Neural cell (in vitro differentiated cells): ENCODE measurements around the gene RSU1. TPM values are rescaled to one million over a fixed set of nuclear protein-coding genes. Genes with fewer than 3 reads are reported as not detected.

ENCODE experiments used
- H2AFZ ChIP-seq: fragments of 200-600, 300-800 bp; sonication (generic), shearing (Covaris generic); 2 replicates; pipeline ENCODE4 v1.6.0; 2014; ENCODE audit warnings: low read depth, mild to moderate bottlenecking, antibody characterized with exemption, low read length, moderate library complexity
- H3F3A ChIP-seq: fragments of 200-600 bp; shearing (Covaris generic); 2 replicates; pipeline ENCODE4 v1.6.1; 2016; ENCODE audit warnings: mild to moderate bottlenecking, moderate library complexity, mixed read lengths, antibody characterized with exemption, low read length; ENCODE audit not compliant: insufficient read depth, poor library complexity, severe bottlenecking
- H3K27ac ChIP-seq: fragments of 200-600, 300-800 bp; sonication (generic), shearing (Covaris generic); 2 replicates; pipeline ENCODE4 v1.5.1; 2014; ENCODE audit warnings: mild to moderate bottlenecking, low read length, moderate library complexity
- H3K27me3 ChIP-seq: fragments of 300-800, 200-600 bp; sonication (generic), shearing (Covaris generic); 2 replicates; pipeline ENCODE4 v1.6.0; 2014; ENCODE audit warnings: mild to moderate bottlenecking, low read depth, low read length, moderate library complexity; ENCODE audit not compliant: insufficient read depth
- H3K36me3 ChIP-seq: fragments of 300-800, 200-600 bp; sonication (generic), shearing (Covaris generic); 2 replicates; pipeline ENCODE4 v1.5.1; 2014; ENCODE audit warnings: mild to moderate bottlenecking, antibody characterized with exemption, low read length, moderate library complexity; ENCODE audit not compliant: insufficient read depth
- H3K4me2 ChIP-seq: fragments of 300-800, 200-600 bp; sonication (generic), shearing (Covaris generic); 2 replicates; pipeline ENCODE4 v1.6.0; 2014; ENCODE audit warnings: mild to moderate bottlenecking, low read length
- H3K4me3 ChIP-seq: fragments of 300-800, 200-600 bp; sonication (generic), shearing (Covaris generic); 2 replicates; pipeline ENCODE4 v1.5.1; 2014; ENCODE audit warnings: mild to moderate bottlenecking, low read length, moderate library complexity
- H3K79me2 ChIP-seq: fragments of 200-600 bp; shearing (Covaris generic); replicated peaks from 2 replicates; pipeline ENCODE4 v1.6.0; 2014; ENCODE audit warnings: mild to moderate bottlenecking, low read length, moderate library complexity; ENCODE audit not compliant: insufficient read depth
- H3K9ac ChIP-seq: fragments of 300-800, 200-600 bp; sonication (generic), shearing (Covaris generic); 2 replicates; pipeline ENCODE4 v1.6.1; 2016; ENCODE audit warnings: mild to moderate bottlenecking, low read length, mixed read lengths
- H3K9me2 ChIP-seq: fragments of 200-600 bp; shearing (Covaris generic); 2 replicates; pipeline ENCODE4 v1.6.1; 2016; ENCODE audit warnings: mild to moderate bottlenecking, low read length, mixed read lengths; ENCODE audit not compliant: insufficient read depth
- H3K9me3 ChIP-seq: fragments of 200-600, 300-800 bp; sonication (generic), shearing (Covaris generic); 2 replicates; pipeline ENCODE4 v1.6.1; 2016; ENCODE audit warnings: mild to moderate bottlenecking, mixed run types, low read length, moderate library complexity, mixed read lengths
- H4K20me1 ChIP-seq: fragments of 200-600 bp; shearing (Covaris generic); 2 replicates; pipeline ENCODE4 v1.6.1; 2016; ENCODE audit warnings: mild to moderate bottlenecking, mixed run types; ENCODE audit not compliant: insufficient read depth
- CTCF ChIP-seq: fragments of 450-650 bp; IDR thresholded peaks from 2 replicates; pipeline ENCODE4 v1.5.1; 2014; ENCODE audit warnings: antibody characterized with exemption, mild to moderate bottlenecking, moderate library complexity; ENCODE audit not compliant: poor library complexity, severe bottlenecking
- EP300 ChIP-seq: fragments of 450-650 bp; conservative IDR thresholded peaks from 2 replicates; pipeline ENCODE4 v1.6.1; 2014; ENCODE audit warnings: antibody characterized with exemption, mild to moderate bottlenecking, moderate library complexity; ENCODE audit not compliant: poor library complexity, severe bottlenecking
- EZH2 ChIP-seq: fragments of 200-600, 300-800 bp; shearing (Covaris generic), sonication (generic); IDR thresholded peaks from 2 replicates; pipeline ENCODE4 v1.6.1; 2014; ENCODE audit warnings: antibody characterized with exemption, low read length, borderline replicate concordance, mild to moderate bottlenecking; ENCODE audit not compliant: insufficient read depth, poor library complexity, severe bottlenecking
- MXI1 ChIP-seq: fragments of 450-650 bp; conservative IDR thresholded peaks from 2 replicates; pipeline ENCODE4 v1.6.1; 2014; ENCODE audit warnings: antibody characterized with exemption, mild to moderate bottlenecking; ENCODE audit not compliant: poor library complexity, severe bottlenecking
- POLR2AphosphoS5 ChIP-seq: IDR thresholded peaks from 2 replicates; pipeline ENCODE4 v1.6.1; 2012
- RAD21 ChIP-seq: fragments of 450-650 bp; conservative IDR thresholded peaks from 2 replicates; pipeline ENCODE4 v1.6.1; 2014; ENCODE audit warnings: antibody characterized with exemption, mild to moderate bottlenecking, moderate library complexity
- SMC3 ChIP-seq: fragments of 450-650 bp; conservative IDR thresholded peaks from 2 replicates; pipeline ENCODE4 v1.6.1; 2014; ENCODE audit warnings: antibody characterized with exemption, mild to moderate bottlenecking, moderate library complexity; ENCODE audit not compliant: poor library complexity
- TAF1 ChIP-seq: IDR thresholded peaks from 2 replicates; pipeline ENCODE4 v1.6.1; 2012; ENCODE audit warnings: low read depth
- polyA plus RNA-seq: library from polyadenylated mRNA; depleted of rRNA; stranded (reverse); fragments of >200 nt; gene quantifications from 2 replicates; pipeline ENCODE4 v1.2.3, GENCODE V29; 2014
- TF ChIP-seq, protein P1 (sequence below): IDR thresholded peaks from 2 replicates; pipeline ENCODE4 v1.6.1; 2012; ENCODE audit warnings: borderline replicate concordance

RSU1 gene
- polyA plus RNA-seq, 1 donor from 2014 or later, result 18.7 TPM

GRCh38 chr10:16751244-16751643 is 66.0 kb downstream of the RSU1 start:
- Histone ChIP-seq H3K9ac (no peak overlapping the region), H3K4me3 (no peak overlapping the region), H3K27ac (no peak overlapping the region), H4K20me1 (no peaks in the 10 kb centered on the region), H3K9me3 (no peaks in the 10 kb centered on the region), H3F3A (no peaks in the 10 kb centered on the region), H3K36me3 (no peaks in the 10 kb centered on the region), H3K27me3 (no peaks in the 10 kb centered on the region), H3K79me2 (no peaks in the 10 kb centered on the region), H3K9me2 (no peaks in the 10 kb centered on the region), H2AFZ (no peak overlapping the region), H3K4me2 (no peak overlapping the region)
- no peak for TF ChIP-seq EZH2
- no peak for TF ChIP-seq TAF1
- no peak for TF ChIP-seq SMC3
- no peak for TF ChIP-seq MXI1
- no peak for TF ChIP-seq POLR2AphosphoS5
- TF ChIP-seq RAD21, result no peak
- no peak for TF ChIP-seq CTCF
- TF ChIP-seq EP300, result no peak
- TF ChIP-seq, protein P1, sequence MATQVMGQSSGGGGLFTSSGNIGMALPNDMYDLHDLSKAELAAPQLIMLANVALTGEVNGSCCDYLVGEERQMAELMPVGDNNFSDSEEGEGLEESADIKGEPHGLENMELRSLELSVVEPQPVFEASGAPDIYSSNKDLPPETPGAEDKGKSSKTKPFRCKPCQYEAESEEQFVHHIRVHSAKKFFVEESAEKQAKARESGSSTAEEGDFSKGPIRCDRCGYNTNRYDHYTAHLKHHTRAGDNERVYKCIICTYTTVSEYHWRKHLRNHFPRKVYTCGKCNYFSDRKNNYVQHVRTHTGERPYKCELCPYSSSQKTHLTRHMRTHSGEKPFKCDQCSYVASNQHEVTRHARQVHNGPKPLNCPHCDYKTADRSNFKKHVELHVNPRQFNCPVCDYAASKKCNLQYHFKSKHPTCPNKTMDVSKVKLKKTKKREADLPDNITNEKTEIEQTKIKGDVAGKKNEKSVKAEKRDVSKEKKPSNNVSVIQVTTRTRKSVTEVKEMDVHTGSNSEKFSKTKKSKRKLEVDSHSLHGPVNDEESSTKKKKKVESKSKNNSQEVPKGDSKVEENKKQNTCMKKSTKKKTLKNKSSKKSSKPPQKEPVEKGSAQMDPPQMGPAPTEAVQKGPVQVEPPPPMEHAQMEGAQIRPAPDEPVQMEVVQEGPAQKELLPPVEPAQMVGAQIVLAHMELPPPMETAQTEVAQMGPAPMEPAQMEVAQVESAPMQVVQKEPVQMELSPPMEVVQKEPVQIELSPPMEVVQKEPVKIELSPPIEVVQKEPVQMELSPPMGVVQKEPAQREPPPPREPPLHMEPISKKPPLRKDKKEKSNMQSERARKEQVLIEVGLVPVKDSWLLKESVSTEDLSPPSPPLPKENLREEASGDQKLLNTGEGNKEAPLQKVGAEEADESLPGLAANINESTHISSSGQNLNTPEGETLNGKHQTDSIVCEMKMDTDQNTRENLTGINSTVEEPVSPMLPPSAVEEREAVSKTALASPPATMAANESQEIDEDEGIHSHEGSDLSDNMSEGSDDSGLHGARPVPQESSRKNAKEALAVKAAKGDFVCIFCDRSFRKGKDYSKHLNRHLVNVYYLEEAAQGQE, result no peak

DNA sequence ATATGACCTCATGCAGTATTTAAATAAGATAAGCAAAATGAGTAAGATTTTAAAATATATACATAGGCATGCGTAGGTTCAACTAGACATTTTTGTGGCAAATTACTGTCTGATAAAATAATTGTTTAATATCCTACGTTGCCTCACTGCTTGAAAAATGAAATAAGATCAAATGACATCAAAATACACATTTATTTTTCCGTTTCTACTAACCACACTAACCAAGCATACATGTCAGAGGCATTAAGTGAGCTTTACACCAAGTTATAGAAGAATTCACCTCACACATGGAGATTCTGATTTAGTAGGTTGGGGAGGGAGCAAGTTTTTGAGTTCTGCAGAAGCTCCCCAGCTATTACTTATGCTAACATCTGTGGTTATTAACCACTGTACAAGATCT is 66.8 kb downstream of the RSU1 start:
- Histone ChIP-seq H3K27ac (no peak overlapping the region), H3F3A (no peaks in the 10 kb centered on the region), H3K9ac (no peak overlapping the region), H3K4me3 (no peak overlapping the region), H3K9me2 (no peaks in the 10 kb centered on the region), H3K79me2 (no peaks in the 10 kb centered on the region), H3K9me3 (no peaks in the 10 kb centered on the region), H3K4me2 (no peak overlapping the region), H4K20me1 (no peaks in the 10 kb centered on the region), H3K36me3 (no peaks in the 10 kb centered on the region), H2AFZ (no peak overlapping the region), H3K27me3 (no peaks in the 10 kb centered on the region)
- TF ChIP-seq TAF1 (no peak), RAD21 (no peak), POLR2AphosphoS5 (no peak), EP300 (no peak), CTCF (no peak), EZH2 (no peak), SMC3 (no peak), MXI1 (no peak)
- TF ChIP-seq, protein P1, result no peak
